GM12872 (cell line): ENCODE data around the gene RIPOR2.

Experiments
- CTCF ChIP-seq: IDR thresholded peaks from 3 replicates; pipeline ENCODE4 v1.5.1; 2011; ENCODE audit warnings: low read depth, mild to moderate bottlenecking, low read length, moderate library complexity; ENCODE audit not compliant: insufficient read depth

RIPOR2 gene

GRCh38 chr6:24875534-24875901 lies 60.2 kb downstream of the RIPOR2 start:
- no peak for TF ChIP-seq CTCF

DNA sequence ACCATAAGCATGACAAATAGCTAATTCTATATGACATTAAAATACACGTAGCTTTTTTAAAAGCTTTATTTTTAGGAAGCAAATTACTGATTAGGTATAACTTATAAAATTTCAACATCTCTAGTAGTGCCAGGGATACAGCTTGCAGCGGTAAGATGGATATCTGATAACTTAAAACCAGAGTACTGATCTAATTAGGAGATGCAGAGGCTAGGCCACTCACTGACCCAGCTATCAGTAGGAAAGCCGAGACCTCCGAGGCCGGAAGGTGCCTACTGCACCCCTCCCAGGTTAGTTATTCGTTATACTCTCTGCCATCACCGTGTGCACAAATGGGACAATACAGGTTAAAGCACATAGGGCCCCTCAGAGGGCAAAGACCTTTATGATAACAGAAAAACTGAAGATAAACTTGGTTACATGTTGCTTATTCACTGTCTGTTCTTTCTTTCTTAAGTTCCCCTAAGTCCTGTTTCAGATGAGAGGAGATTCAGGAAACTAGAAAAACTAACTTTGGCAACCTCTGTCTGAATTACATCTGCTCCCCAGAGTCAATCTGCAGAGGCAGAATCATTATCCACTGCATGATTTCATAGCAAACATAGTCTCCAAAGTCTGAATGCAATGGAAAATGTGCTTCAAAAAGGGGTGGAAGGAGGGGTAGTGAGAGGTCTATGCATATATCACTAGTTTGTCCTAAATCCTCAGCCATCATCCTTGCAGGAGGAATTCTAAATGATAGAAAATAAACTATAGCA lies 60.8 kb downstream of the RIPOR2 start:
- TF ChIP-seq CTCF: no peak

- TF ChIP-seq CTCF: no peak
These were observed 61.6 kb downstream of the RIPOR2 start for GRCh38 chr6:24874128-24874527.

- TF ChIP-seq CTCF: no peak
These were observed 63.0 kb downstream of the RIPOR2 start for GRCh38 chr6:24872779-24873178.

DNA sequence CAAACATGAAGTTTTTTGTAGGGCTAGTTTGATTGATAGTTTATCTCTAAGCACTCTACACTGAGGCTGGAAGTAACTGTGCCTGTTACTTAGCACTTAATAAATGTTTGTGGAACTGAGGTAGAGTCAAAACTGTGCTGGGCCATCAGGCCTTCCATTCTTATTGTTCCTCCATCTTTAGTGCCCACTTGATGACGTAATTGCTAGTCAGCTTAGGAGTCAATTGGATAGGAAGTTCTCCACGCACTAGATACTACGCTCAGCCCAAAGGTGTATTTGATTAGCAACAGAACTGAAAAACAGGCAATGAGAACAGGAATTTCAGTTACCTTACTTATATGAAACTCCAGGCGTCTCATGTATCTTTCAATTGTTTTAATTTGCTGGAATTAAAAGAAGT lies 67.0 kb downstream of the RIPOR2 start:
- TF ChIP-seq CTCF: no peak

DNA sequence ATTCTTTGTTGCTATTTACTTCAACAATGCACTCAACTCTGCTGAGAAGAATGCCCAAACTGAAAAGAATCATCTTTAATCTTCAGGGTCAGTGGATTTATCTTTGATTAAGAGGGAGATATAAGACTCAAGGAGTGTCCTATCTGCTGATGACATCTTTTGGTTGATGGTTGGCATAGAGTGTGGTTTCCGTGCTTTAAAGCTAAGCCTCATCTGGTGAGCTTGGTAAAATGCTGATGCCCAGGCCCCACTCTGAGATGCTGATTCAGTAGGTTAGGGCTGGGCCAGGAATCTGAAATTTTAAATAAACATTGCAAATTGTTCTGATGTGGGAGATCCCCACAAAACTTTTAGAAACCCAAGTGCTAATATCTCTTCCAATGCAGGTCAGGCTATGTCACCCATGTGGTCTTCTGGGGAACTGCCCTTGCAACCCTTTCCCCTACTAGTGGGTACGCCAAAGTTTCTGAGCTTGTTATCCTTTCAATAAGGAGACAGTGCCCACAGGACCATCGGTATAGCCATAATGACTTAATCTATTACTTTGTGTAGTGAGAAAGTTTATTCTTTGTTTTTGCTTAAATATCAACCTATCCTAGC lies 68.6 kb downstream of the RIPOR2 start:
- TF ChIP-seq CTCF: peak; percentile 29; the same call in 1 of the 3 replicates

DNA sequence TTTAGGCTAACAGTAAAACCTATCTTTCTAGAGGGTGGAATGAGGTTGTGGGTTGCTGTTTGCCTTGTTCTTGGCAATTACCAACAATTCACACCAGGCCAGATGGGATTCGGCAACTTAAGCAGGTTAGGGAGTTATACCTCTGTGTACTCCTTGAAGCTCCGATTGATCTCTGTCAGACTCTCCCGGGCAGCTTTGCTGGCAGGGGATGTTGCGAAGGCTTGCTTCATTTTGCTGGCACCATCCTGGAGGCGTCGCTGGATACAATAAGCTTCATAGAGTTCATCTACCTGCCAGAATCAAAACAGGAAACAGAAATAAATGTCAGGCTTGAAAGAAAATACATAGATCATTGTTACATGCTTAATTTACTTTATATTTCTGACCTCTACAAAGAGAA lies 70.6 kb downstream of the RIPOR2 start:
- no peak for TF ChIP-seq CTCF
